Measurements from ENCODE around the gene PRKAR1B. TPM values are rescaled to one million over a fixed set of nuclear protein-coding genes. Genes with fewer than 3 reads are reported as not detected.

Gene PRKAR1B
- total RNA-seq, 1 donor from 2014 or later = 16.5 TPM

GRCh38 chr7:603152-603951 is 123.7 kb downstream of the PRKAR1B start:
- ATAC-seq = no peak
- intact Hi-C loops (cut with micrococcal nuclease) = no loop called here
- no peak for DNase-seq

DNA sequence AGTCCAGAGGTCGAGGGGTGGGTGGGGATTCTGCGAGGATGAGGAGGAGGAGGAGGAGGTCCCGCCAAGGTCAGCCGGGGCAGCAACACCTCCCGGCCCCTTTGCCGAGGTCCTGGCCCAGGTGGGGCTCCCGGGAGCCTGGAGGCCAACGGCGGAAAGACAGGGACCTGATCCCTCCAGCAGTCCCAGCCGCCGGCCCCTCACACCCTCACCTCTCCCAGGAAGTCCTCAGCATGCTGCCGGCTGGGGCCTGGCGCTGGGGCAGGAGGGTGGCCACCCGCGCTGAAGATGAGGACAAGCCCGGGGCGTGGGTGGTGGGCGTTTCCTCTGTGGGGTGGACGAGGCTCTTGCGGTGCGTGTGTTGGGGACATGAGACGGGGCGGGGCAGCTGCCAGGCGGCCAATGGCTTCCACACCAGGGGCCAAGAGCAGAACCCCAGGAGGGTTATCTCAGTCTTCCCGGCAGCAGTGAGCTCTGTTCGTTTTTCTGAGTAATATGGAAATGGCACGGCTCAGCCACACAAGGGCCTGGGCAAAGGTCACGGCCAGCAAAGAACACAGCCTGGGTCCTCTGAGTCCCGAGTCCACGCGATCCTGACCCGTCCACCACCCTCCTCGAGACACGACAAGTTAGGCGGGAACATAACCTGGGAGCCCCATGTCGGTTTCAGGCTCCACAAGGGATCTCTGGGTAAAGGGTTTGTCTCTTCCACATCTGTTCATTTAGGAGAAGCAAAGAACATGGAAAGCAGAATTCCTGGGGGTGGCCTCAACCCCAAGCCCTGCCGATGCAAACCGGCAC is 124.5 kb downstream of the PRKAR1B start:
- intact Hi-C loops (cut with micrococcal nuclease) = no loop called here
- ATAC-seq (peak; percentile 8), DNase-seq (peak; percentile 42)

DNA sequence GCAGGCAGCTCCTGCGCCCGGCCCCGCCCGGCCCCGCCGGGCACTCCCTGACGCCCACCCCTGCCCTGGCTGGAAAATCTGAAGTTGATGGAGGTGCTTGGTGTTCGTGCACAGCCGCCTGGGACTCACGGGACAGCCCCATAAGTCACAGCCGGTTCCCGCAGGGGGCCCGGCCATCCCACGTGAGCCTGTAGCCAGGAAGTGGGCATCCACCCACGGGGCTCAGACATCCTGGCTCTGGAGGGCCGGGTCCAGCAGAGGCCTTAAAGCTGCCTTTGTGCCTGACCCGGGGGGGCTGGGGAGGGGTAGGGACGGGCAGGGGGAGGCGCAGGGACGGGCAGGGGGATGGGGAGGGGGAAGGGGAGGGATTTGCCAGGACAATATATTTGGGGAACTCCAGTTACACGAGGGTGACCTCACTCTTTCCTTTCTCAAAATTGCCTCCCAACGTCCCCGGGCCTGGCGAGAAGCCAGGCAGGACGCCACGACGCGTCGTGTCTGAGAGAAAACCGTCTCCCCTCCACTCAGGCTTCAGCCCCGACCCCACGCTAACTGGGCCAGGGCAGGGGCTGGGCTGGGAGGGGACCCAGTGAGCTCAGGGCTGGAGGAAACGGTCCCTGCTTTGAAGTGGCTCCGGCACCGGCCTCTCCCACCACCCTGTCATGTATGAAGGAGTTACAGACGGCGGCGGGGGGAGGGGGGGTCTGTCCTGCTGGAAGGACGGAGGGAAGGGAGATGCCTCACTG is 125.3 kb downstream of the PRKAR1B start:
- ATAC-seq (peak; percentile 15), DNase-seq (peak; percentile 61)
- intact Hi-C loops (cut with micrococcal nuclease) = no loop called here

DNA sequence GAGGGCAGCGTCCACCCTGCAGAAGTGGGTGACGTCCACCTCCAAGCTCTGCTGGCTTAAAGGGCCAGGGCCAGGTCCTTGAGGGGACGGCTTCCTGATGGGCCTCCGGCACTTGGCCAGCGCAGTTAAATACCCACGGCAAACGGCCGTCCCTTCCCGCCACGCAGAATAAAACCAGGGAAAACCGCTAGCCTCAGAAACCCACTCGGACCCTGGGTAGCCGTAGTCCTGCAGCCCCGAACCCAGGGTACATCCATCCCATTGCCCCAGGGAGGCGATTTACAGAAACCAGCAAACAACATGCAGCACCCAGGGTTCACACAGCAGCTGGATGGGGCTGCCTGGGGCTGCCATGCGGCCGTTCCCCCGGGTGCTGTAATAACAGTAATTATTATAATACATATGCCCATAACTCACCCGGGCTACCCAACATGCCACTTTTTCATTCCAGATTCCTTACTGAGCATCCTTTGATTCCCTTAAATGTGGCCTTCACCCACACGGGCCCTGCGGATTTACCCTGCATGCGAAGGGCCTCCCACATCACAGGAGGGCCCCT is 126.0 kb downstream of the PRKAR1B start:
- intact Hi-C loops (cut with micrococcal nuclease) = no loop called here
- ATAC-seq = no peak
- no peak for DNase-seq

- ATAC-seq (no peak), DNase-seq (peak; percentile 33)
- intact Hi-C loops (cut with micrococcal nuclease) = no loop called here
Observed at GRCh38 chr7:600149-601035, 126.7 kb downstream of the PRKAR1B start.

DNA sequence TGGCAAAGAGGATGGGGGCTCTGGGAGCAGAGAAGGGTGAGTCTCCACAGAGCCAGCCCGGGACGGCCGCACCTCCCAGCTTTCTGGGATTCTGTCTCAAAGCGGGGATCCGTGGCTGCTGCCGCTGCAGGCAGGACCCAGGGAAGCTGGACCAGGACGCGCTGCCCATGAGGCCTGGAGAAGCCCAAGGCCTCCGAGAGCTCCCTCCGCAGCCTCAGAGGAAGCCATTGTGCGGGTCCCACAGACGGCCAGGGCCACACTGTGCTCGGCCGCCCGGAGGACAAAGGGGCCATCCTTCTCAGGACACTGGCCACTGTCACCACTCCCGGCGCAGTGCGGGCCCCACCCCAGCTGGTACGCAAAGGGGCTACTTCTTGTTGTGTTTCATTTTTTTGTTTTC is 128.2 kb downstream of the PRKAR1B start:
- intact Hi-C loops (cut with micrococcal nuclease) = no loop called here
- ATAC-seq (no peak), DNase-seq (peak; percentile 20)

DNA sequence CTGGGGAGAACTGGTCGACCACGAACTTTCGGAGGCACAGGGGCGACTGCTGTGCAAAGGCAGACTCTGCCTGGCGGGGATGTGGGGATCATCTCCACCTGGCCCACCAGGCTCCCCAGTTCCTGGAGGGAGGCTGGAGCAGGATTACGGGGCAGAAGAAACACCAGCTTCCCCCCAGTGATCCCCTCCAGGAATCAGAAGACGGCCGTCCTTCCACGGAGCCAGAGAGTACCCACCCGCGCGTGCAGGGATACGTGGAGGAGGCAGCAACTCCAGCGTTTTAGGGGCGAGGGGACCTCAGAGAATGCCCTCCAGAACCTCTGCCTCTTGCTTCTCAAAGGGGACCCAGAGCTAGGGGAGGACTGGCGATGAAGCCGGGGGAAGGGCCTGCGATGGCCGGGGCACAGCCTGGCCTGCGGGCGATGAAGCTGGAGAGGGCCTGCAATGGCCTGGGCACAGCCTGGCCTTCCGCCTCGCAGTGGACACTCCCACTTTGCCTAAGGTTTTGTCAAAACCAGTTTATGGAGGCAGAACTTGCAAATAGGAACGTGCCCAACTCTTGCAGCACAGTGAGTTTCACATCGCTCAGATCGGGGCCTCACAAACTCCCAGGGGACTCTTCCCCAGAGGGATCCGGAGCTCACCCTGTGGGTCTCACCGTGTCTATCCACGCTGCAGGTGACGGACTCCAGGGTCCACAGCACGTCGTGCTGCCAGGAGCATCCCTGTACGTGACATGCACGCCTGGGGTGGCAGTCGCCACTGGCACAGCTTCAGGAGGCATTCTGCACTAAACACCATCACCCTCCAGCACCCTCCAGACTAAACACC is 129.5 kb downstream of the PRKAR1B start:
- DNase-seq (peak; percentile 19), ATAC-seq (no peak)
- intact Hi-C loops (cut with micrococcal nuclease) = no loop called here

DNA sequence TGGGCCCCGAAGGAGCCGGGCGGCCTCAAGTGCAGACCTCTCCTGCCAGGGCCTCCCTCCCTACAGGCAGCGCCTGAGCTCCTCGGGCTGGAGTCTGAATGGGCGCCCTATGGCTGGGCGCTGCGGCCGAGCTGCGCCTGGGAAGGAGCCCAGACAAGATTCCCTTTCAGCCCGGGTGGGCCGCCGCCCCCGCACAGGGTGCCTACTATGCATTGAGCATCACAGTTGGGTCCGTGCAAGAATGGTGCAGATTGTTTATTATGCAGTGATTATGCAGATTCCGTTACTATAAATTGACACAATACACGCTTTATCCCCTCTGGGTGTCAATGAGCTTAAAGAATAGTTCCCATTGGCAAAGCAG is 130.3 kb downstream of the PRKAR1B start:
- DNase-seq (peak; percentile 19), ATAC-seq (no peak)
- intact Hi-C loops (cut with micrococcal nuclease) = no loop called here

GRCh38 chr7:596071-596818 is 130.8 kb downstream of the PRKAR1B start:
- DNase-seq (peak; percentile 16), ATAC-seq (no peak)
- intact Hi-C loops (cut with micrococcal nuclease) = no loop called here

- no peak for DNase-seq
- no peak for ATAC-seq
- intact Hi-C loops (cut with micrococcal nuclease) = no loop called here
Observed at GRCh38 chr7:595621-596010, 131.5 kb downstream of the PRKAR1B start.

GRCh38 chr7:594920-595620 is 132.0 kb downstream of the PRKAR1B start:
- ATAC-seq (no peak), DNase-seq (peak; percentile 27)
- intact Hi-C loops (cut with micrococcal nuclease) = no loop called here

GRCh38 chr7:594212-594913 is 132.7 kb downstream of the PRKAR1B start:
- ATAC-seq (no peak), DNase-seq (peak; percentile 26)
- intact Hi-C loops (cut with micrococcal nuclease) = no loop called here

DNA sequence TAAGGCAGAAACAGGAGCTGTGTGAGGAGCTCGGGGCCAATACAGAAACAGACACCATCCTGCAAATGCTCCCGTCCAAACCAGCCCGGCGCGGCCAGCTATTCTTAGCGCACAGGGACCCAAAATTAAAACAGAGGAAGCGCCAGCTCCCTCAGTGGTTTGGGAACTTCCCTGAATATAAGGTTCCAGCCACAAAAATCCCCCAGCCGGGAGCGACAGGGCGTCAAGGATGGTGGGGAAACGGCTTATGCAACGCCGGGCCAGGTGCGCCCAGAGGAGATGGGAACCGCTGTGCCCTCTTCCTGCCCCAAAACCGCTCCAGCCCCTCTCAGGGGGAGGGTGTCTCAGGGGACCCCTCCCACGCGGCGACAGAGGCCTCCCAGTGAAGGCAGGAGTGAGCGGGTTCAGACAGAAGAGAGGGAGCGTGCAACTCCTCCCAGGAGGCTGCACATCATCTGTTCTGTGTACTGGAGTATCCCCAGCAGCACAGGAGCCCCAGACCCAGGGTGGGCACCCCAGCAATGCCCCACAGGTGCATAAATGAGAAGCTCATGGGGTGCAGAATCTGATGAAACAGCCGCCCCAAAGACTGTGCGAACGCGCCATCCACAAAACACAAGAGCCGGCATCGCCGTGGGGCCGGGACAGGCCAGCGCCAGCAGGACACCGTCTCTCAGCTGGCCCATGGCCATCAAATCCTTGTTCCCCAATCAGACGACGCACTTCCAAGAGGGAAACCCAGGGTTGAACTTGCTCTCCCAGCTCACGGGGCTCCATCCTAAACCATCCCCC is 133.6 kb downstream of the PRKAR1B start:
- intact Hi-C loops (cut with micrococcal nuclease) = no loop called here
- ATAC-seq = peak; percentile 64
- DNase-seq = peak; percentile 62

DNA sequence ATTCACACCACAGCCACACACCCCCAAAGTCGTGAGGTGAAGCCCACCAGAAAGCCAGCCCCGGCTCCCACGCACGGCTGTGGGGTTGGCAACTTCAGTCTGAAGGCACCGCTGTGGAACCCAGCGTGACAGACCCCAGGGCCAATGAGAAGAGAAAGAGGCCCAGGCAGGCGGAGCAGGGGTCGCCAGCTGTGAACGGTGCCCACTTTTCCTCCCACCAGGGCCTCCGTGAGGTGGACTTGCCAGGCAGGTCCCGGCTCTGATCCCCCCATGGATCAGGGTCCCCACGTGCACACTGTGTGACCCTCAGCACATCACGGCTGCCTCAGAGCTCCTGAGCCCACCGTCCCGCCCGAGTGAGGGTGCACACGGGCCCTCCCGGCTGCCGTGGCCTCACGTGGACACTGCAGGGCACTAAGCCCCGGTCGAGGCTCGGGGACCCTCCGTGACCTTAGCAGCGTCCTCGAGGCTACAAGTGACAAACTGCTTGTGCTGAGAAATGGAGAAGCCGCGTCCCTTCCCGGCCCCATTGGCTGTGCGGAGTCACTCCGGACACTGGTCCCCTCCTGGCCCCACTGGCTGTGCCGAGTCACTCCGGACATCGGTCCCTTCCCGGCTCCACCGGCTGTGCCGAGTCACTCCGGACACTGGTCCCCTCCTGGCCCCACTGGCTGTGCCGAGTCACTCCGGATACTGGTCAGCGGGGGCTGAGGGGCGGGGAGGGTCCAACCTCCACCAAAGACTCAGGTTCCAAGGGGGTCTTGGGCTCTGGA is 135.0 kb downstream of the PRKAR1B start:
- ATAC-seq = no peak
- DNase-seq = peak; percentile 24
- intact Hi-C loops (cut with micrococcal nuclease) = no loop called here

All from left ventricle myocardium superior (tissue), 1 donor.